H9 (cell line): Measurements from ENCODE around the gene SEMA3F. TPM values are rescaled to one million over a fixed set of nuclear protein-coding genes. Genes with fewer than 3 reads are reported as not detected.

Experiments used
- DNase-seq: peaks from one replicate; pipeline ENCODE4 v3.0.0-alpha.2; 2017
- H2AFZ ChIP-seq: one replicate; pipeline ENCODE4 v1.6.1; 2013; ENCODE audit warnings: mild to moderate bottlenecking, low read length, control low read depth, moderate library complexity
- H2AK5ac ChIP-seq: 2 replicates; pipeline ENCODE4 v1.6.1; 2013; ENCODE audit warnings: low read length, control low read depth, mixed read lengths; ENCODE audit not compliant: insufficient read length
- H2BK120ac ChIP-seq: one replicate; pipeline ENCODE4 v1.6.1; 2013; ENCODE audit warnings: low read depth, mild to moderate bottlenecking, low read length, control low read depth, inconsistent platforms; ENCODE audit not compliant: poor library complexity, severe bottlenecking
- H2BK12ac ChIP-seq: 2 replicates; pipeline ENCODE4 v1.6.1; 2013; ENCODE audit warnings: low read length, control low read depth, mixed read lengths, low read depth; ENCODE audit not compliant: insufficient read length
- H2BK15ac ChIP-seq: 2 replicates; pipeline ENCODE4 v1.6.1; 2013; ENCODE audit warnings: low read depth, low read length, control low read depth
- H2BK20ac ChIP-seq: one replicate; pipeline ENCODE4 v1.6.1; 2013; ENCODE audit warnings: low read depth, mild to moderate bottlenecking, low read length, control low read depth, inconsistent platforms; ENCODE audit not compliant: poor library complexity, severe bottlenecking
- H2BK5ac ChIP-seq: 2 replicates; pipeline ENCODE4 v1.6.1; 2013; ENCODE audit warnings: low read length, control low read depth, mixed read lengths; ENCODE audit not compliant: insufficient read length
- H3K14ac ChIP-seq: 2 replicates; pipeline ENCODE4 v1.6.1; 2013; ENCODE audit warnings: low read length, control low read depth; ENCODE audit not compliant: insufficient read depth
- H3K18ac ChIP-seq: 2 replicates; pipeline ENCODE4 v1.6.1; 2013; ENCODE audit warnings: low read depth, mild to moderate bottlenecking, mixed read lengths, low read length, control low read depth; ENCODE audit not compliant: insufficient read length
- H3K23ac ChIP-seq: 2 replicates; pipeline ENCODE4 v1.6.1; 2013; ENCODE audit warnings: low read length, control low read depth, mixed read lengths, low read depth; ENCODE audit not compliant: insufficient read length
- H3K23me2 ChIP-seq: 2 replicates; pipeline ENCODE4 v1.6.1; 2013; ENCODE audit warnings: low read depth, mild to moderate bottlenecking, mixed read lengths, low read length, control low read depth; ENCODE audit not compliant: insufficient read length, poor library complexity, severe bottlenecking
- H3K27ac ChIP-seq: 2 replicates; pipeline ENCODE4 v1.5.1; 2013; ENCODE audit warnings: low read length, control low read depth, mixed read lengths, low read depth; ENCODE audit not compliant: insufficient read length
- H3K27me3 ChIP-seq: 2 replicates; pipeline ENCODE4 v1.6.1; 2013; ENCODE audit warnings: low read length, control low read depth, inconsistent platforms; ENCODE audit not compliant: insufficient read depth
- H3K4ac ChIP-seq: 2 replicates; pipeline ENCODE4 v1.6.1; 2013; ENCODE audit warnings: low read depth, mild to moderate bottlenecking, control low read depth, inconsistent platforms, low read length, moderate library complexity
- H3K4me1 ChIP-seq: 2 replicates; pipeline ENCODE4 v1.6.1; 2013; ENCODE audit warnings: low read length, control low read depth, inconsistent platforms; ENCODE audit not compliant: insufficient read depth
- H3K4me2 ChIP-seq: 2 replicates; pipeline ENCODE4 v1.6.1; 2013; ENCODE audit warnings: low read length, control low read depth, mixed read lengths; ENCODE audit not compliant: insufficient read length, insufficient read depth
- H3K56ac ChIP-seq: 2 replicates; pipeline ENCODE4 v1.6.1; 2013; ENCODE audit warnings: low read depth, mild to moderate bottlenecking, mixed read lengths, low read length, control low read depth; ENCODE audit not compliant: insufficient read length
- H3K79me1 ChIP-seq: 2 replicates; pipeline ENCODE4 v1.6.1; 2013; ENCODE audit warnings: low read depth, mild to moderate bottlenecking, moderate library complexity, low read length, control low read depth, inconsistent platforms; ENCODE audit not compliant: insufficient read depth, poor library complexity, severe bottlenecking
- H3K79me2 ChIP-seq: 2 replicates; pipeline ENCODE4 v1.6.1; 2013; ENCODE audit warnings: low read length, control low read depth, inconsistent platforms; ENCODE audit not compliant: insufficient read depth
- H3K9ac ChIP-seq: 2 replicates; pipeline ENCODE4 v1.6.1; 2013; ENCODE audit warnings: low read length, control low read depth, mixed read lengths; ENCODE audit not compliant: insufficient read length; ENCODE audit errors: extremely low read depth
- H3K9me3 ChIP-seq: one replicate; pipeline ENCODE4 v1.6.1; 2013; ENCODE audit warnings: low read depth, low read length, inconsistent platforms; ENCODE audit not compliant: control insufficient read depth
- H3T11ph ChIP-seq: one replicate; pipeline ENCODE4 v1.6.1; 2013; ENCODE audit warnings: mild to moderate bottlenecking, low read length, control low read depth, inconsistent platforms
- H4K20me1 ChIP-seq: one replicate; pipeline ENCODE4 v1.6.1; 2013; ENCODE audit not compliant: control insufficient read depth, insufficient read length, insufficient read depth
- H4K5ac ChIP-seq: 2 replicates; pipeline ENCODE4 v1.6.1; 2013; ENCODE audit warnings: low read depth, mild to moderate bottlenecking, mixed read lengths, low read length, control low read depth; ENCODE audit not compliant: insufficient read length
- H4K8ac ChIP-seq: replicated peaks from 2 replicates; pipeline ENCODE4 v1.6.1; 2013; ENCODE audit warnings: low read length, control low read depth, mixed read lengths, low read depth; ENCODE audit not compliant: insufficient read length
- H4K91ac ChIP-seq: 2 replicates; pipeline ENCODE4 v1.6.1; 2013; ENCODE audit warnings: low read depth, mild to moderate bottlenecking, moderate library complexity, mixed read lengths, low read length, control low read depth; ENCODE audit not compliant: insufficient read length
- H3K27ac Mint-ChIP-seq, 3 experiments: 2 replicates in 2 of 3; 3 replicates in 1 of 3; pipeline ENCODE4 v1.8.0; 2020 to 2021; ENCODE audit warnings: mixed read lengths in 3 of 3, mild to moderate bottlenecking in 1 of 3, moderate library complexity in 1 of 3
- H3K27me3 Mint-ChIP-seq: 2 replicates; pipeline ENCODE4 v1.8.0; 2021; ENCODE audit warnings: low read depth, mild to moderate bottlenecking, moderate library complexity, mixed read lengths
- H3K36me3 Mint-ChIP-seq, 3 experiments: 2 replicates in 2 of 3; 3 replicates in 1 of 3; pipeline ENCODE4 v1.8.0; 2020 to 2021; ENCODE audit warnings: low read depth in 3 of 3, mixed read lengths in 3 of 3; ENCODE audit not compliant: insufficient read depth in 1 of 3
- H3K4me1 Mint-ChIP-seq, 2 experiments: 2 replicates each; pipeline ENCODE4 v1.8.0; 2020; ENCODE audit warnings: mixed read lengths in 2 of 2
- H3K4me3 Mint-ChIP-seq, 2 experiments: 2 replicates in 1 of 2; 3 replicates in 1 of 2; pipeline ENCODE4 v1.8.0; 2020 to 2021; ENCODE audit warnings: mild to moderate bottlenecking in 2 of 2, mixed read lengths in 2 of 2, moderate library complexity in 1 of 2
- H3K9me3 Mint-ChIP-seq, 2 experiments: 2 replicates in 1 of 2; 3 replicates in 1 of 2; pipeline ENCODE4 v1.8.0; 2020; ENCODE audit warnings: mild to moderate bottlenecking in 2 of 2, mixed read lengths in 2 of 2, moderate library complexity in 1 of 2
- CTCF ChIP-seq: fragments of 200-600 bp; sonication (generic); conservative IDR thresholded peaks from 3 replicates; pipeline ENCODE4 v1.8.0; 2021; ENCODE audit warnings: antibody characterized with exemption, mild to moderate bottlenecking
- WGBS: extraction: QIAGEN DNeasy Blood & Tissue Kit; methylation state at CpG from one replicate; pipeline ENCODE4 v1.1.7; 2013; ENCODE audit warnings: missing lambda C conversion rate, low lambda C conversion rate, mixed read lengths; ENCODE audit not compliant: insufficient read length; ENCODE audit errors: extremely low coverage; 5-methylcytosine and 5-hydroxymethylcytosine counted together
- total RNA-seq: library from RNA; stranded (reverse); gene quantifications from 2 replicates; pipeline ENCODE4 v1.2.1, GENCODE V29; 2021

The SEMA3F gene
- total RNA-seq, 1 experiment from 2014 or later = 14.3 TPM

DNA sequence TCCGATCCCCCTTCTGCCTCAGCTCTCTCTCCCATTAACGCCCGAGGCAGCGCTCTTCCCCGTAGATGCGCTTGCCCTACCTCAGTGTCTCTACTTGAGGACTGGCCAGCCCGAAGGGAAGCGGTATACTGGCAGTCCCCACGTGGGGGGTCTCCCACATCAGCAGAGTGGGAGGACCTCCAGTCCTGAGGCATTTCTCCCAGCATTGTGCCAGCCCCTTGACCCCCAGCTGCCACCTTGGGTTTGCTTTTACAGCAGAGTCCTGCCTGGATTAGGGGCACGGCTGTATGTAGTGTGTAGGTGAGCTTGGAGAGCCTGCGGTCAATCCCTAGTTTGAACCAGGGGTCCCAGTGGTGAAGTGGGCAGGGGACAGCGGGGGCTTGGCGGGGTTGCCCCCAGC lies 767 bp downstream of the SEMA3F start:
- peaks cover 7 to 14% (median 8%) of the 10 kb centered on the region in 3 experiments; a peak in 6 of 7 replicates for H3K36me3 Mint-ChIP-seq
- H3K23ac ChIP-seq = no peak overlapping the region
- no peaks in the 10 kb centered on the region for H3K9me3 ChIP-seq
- H3K4me2 ChIP-seq = peak overlapping the region; percentile 48
- no peak overlapping the region for H2BK120ac ChIP-seq
- H3K27ac Mint-ChIP-seq = peak overlapping the region in 1 of 3 experiments; percentile 3; a peak in 1 of 7 replicates
- no peaks in the 10 kb centered on the region for H3K79me2 ChIP-seq
- H2AFZ ChIP-seq = no peak overlapping the region
- no peak overlapping the region for H3T11ph ChIP-seq
- peaks cover 49 to 64% of the 10 kb centered on the region in 2 experiments for H3K4me1 Mint-ChIP-seq
- H3K27ac ChIP-seq = no peak overlapping the region
- H3K27me3 ChIP-seq = peaks cover 7% of the 10 kb centered on the region; the same call in 1 of the 2 replicates
- H2BK15ac ChIP-seq = no peak overlapping the region
- H4K20me1 ChIP-seq = no peaks in the 10 kb centered on the region
- TF ChIP-seq CTCF = no peak
- H2AK5ac ChIP-seq = no peak overlapping the region
- no peak overlapping the region for H3K4ac ChIP-seq
- H3K27me3 Mint-ChIP-seq = peaks cover 25% of the 10 kb centered on the region
- H2BK12ac ChIP-seq = no peak overlapping the region
- no peak overlapping the region for H4K91ac ChIP-seq
- no peak overlapping the region for H3K56ac ChIP-seq
- DNase-seq = no peak
- no peak overlapping the region for H3K14ac ChIP-seq
- no peak overlapping the region for H3K9ac ChIP-seq
- H4K5ac ChIP-seq = no peak overlapping the region
- H3K79me1 ChIP-seq = peaks cover 2% of the 10 kb centered on the region
- no peak overlapping the region for H2BK20ac ChIP-seq
- WGBS = no CpG with 5 or more reads among the region's 13 CpGs
- no peaks in the 10 kb centered on the region for H3K9me3 Mint-ChIP-seq
- no peaks in the 10 kb centered on the region; the same call in none of the 2 replicates for H3K4me1 ChIP-seq
- peak overlapping the region; percentile 85 to 97 for H3K4me3 Mint-ChIP-seq
- H3K23me2 ChIP-seq = peaks cover 15% of the 10 kb centered on the region
- no peak overlapping the region for H2BK5ac ChIP-seq
- H3K18ac ChIP-seq = no peak overlapping the region
- H4K8ac ChIP-seq = no peak overlapping the region
